H1 (cell line): ENCODE results near the gene SIT1. TPM values are rescaled to one million over a fixed set of nuclear protein-coding genes. Genes with fewer than 3 reads are reported as not detected.

Experiments used
- CTCF ChIA-PET: fragments of 300-600 bp; sonication (Branson Sonifier 250); formaldehyde crosslinking; loops from one replicate; lab custom pipeline; 2021; ENCODE audit not compliant: partially characterized antibody; lab: Charles Lee
- POLR2A ChIA-PET: fragments of 300-600 bp; sonication (Branson Sonifier 250); formaldehyde crosslinking; loops from one replicate; lab custom pipeline; 2021; ENCODE audit warnings: inconsistent platforms; ENCODE audit not compliant: partially characterized antibody; lab: Charles Lee
- DNase-seq, 2 experiments: peaks; one replicate each; pipeline versions ENCODE4 v3.0.0 to v3.0.0-alpha.2; 2010 to 2022; ENCODE audit warnings: low spot score in 2 of 2, low read depth in 1 of 2, mixed read lengths in 1 of 2
- FAIRE-seq: peaks from 2 replicates; lab custom pipeline; 2011; peaks lifted over from hg19 to GRCh38; lab: Jason Lieb, UNC
- H2AFZ ChIP-seq: 2 replicates; pipeline ENCODE4 v1.8.1; 2012; ENCODE audit warnings: low read length, inconsistent platforms
- H2AK5ac ChIP-seq: 2 replicates; pipeline ENCODE4 v1.6.1; 2013; ENCODE audit warnings: low read depth, low read length
- H2BK120ac ChIP-seq: replicated peaks from 2 replicates; pipeline ENCODE3; 2013; ENCODE audit warnings: low read depth, low read length, inconsistent platforms
- H2BK12ac ChIP-seq: 2 replicates; pipeline ENCODE4 v1.6.1; 2013; ENCODE audit warnings: low read depth, low read length
- H2BK15ac ChIP-seq: 2 replicates; pipeline ENCODE4 v1.6.1; 2013; ENCODE audit warnings: low read length
- H2BK20ac ChIP-seq: 2 replicates; pipeline ENCODE4 v1.6.1; 2013; ENCODE audit warnings: low read length
- H2BK5ac ChIP-seq: 2 replicates; pipeline ENCODE4 v1.6.1; 2013; ENCODE audit warnings: low read depth, low read length
- H3K14ac ChIP-seq: 2 replicates; pipeline ENCODE4 v1.6.1; 2013; ENCODE audit warnings: inconsistent platforms; ENCODE audit not compliant: insufficient read length
- H3K18ac ChIP-seq: 2 replicates; pipeline ENCODE4 v1.6.1; 2013; ENCODE audit warnings: low read length; ENCODE audit errors: extremely low read depth
- H3K23ac ChIP-seq: 2 replicates; pipeline ENCODE4 v1.6.1; 2013; ENCODE audit warnings: inconsistent platforms; ENCODE audit not compliant: insufficient read length
- H3K23me2 ChIP-seq: 2 replicates; pipeline ENCODE4 v1.6.1; 2013; ENCODE audit warnings: low read depth, low read length
- H3K27ac ChIP-seq: 2 replicates; pipeline ENCODE4 v1.6.1; 2011; ENCODE audit warnings: low read depth, low read length, inconsistent platforms
- H3K27me3 ChIP-seq, 4 experiments: replicated peaks in 1 of 4; 1 replicate in 1 of 4; 2 replicates in 3 of 4; pipeline versions ENCODE4 v1.6.1 to v1.8.1; 2011 to 2013; ENCODE audit warnings: low read length in 3 of 4, mild to moderate bottlenecking in 3 of 4, inconsistent platforms in 2 of 4, mixed read lengths in 2 of 4, moderate library complexity in 1 of 4; ENCODE audit not compliant: control insufficient read depth in 3 of 4, insufficient read depth in 3 of 4; ENCODE audit errors: extremely low read depth in 1 of 4
- H3K36me3 ChIP-seq, 4 experiments: 2 replicates each; pipeline versions ENCODE4 v1.6.1 to v1.8.1; 2011 to 2013; ENCODE audit warnings: mild to moderate bottlenecking in 4 of 4, low read length in 3 of 4, moderate library complexity in 2 of 4, control low read depth in 1 of 4, inconsistent platforms in 1 of 4; ENCODE audit not compliant: insufficient read depth in 4 of 4, control insufficient read depth in 2 of 4
- H3K4ac ChIP-seq: replicated peaks from 2 replicates; pipeline ENCODE3; 2013; ENCODE audit warnings: low read length, low read depth, mixed read lengths, inconsistent platforms; ENCODE audit not compliant: insufficient read length
- H3K4me1 ChIP-seq, 4 experiments: replicated peaks in 1 of 4; 1 replicate in 1 of 4; 2 replicates in 3 of 4; pipeline versions ENCODE4 v1.6.1 to v1.8.1; 2011 to 2013; ENCODE audit warnings: low read length in 3 of 4, inconsistent platforms in 2 of 4, mixed read lengths in 1 of 4; ENCODE audit not compliant: insufficient read depth in 4 of 4, control insufficient read depth in 3 of 4
- H3K4me2 ChIP-seq, 2 experiments: 2 replicates each; pipeline versions ENCODE4 v1.6.1 to v1.8.1; 2011 to 2013; ENCODE audit warnings: low read depth in 2 of 2, low read length in 2 of 2, control low read depth in 1 of 2, inconsistent platforms in 1 of 2, mild to moderate bottlenecking in 1 of 2; ENCODE audit not compliant: insufficient read depth in 1 of 2
- H3K4me3 ChIP-seq, 4 experiments: fragments of 200-600, 300-600 bp in 1 of 4; sonication (generic), shearing (Covaris generic), sonication (Bioruptor Twin) in 1 of 4; 2 replicates each; pipeline versions ENCODE4 v1.5.1 to v1.8.1; 2011 to 2016; ENCODE audit warnings: low read length in 4 of 4, low read depth in 3 of 4, control low read depth in 2 of 4, inconsistent platforms in 2 of 4, mild to moderate bottlenecking in 2 of 4, mixed read lengths in 1 of 4, moderate library complexity in 1 of 4; ENCODE audit not compliant: insufficient read depth in 2 of 4; ENCODE audit errors: extremely low read depth in 1 of 4
- H3K56ac ChIP-seq: replicated peaks from 2 replicates; pipeline ENCODE3; 2013; ENCODE audit warnings: low read depth, mild to moderate bottlenecking, mixed read lengths, low read length, inconsistent platforms; ENCODE audit not compliant: insufficient read length
- H3K79me1 ChIP-seq: 2 replicates; pipeline ENCODE4 v1.6.1; 2013; ENCODE audit warnings: low read depth, low read length, control low read depth
- H3K79me2 ChIP-seq, 2 experiments: 2 replicates each; pipeline versions ENCODE4 v1.6.1 to v1.8.1; 2012 to 2013; ENCODE audit warnings: low read length in 2 of 2, mild to moderate bottlenecking in 2 of 2, inconsistent platforms in 1 of 2; ENCODE audit not compliant: insufficient read depth in 2 of 2, control insufficient read depth in 1 of 2
- H3K9ac ChIP-seq, 4 experiments: replicated peaks in 1 of 4; 1 replicate in 1 of 4; 2 replicates in 3 of 4; pipeline versions ENCODE4 v1.6.1 to v1.8.1; 2011 to 2013; ENCODE audit warnings: low read depth in 3 of 4, low read length in 3 of 4, control low read depth in 2 of 4, mild to moderate bottlenecking in 2 of 4, moderate library complexity in 2 of 4, inconsistent platforms in 1 of 4; ENCODE audit errors: extremely low read depth in 1 of 4
- H3K9me3 ChIP-seq, 2 experiments: 2 replicates each; pipeline versions ENCODE4 v1.6.1 to v1.8.1; 2012 to 2013; ENCODE audit warnings: mild to moderate bottlenecking in 2 of 2, moderate library complexity in 2 of 2, control low read depth in 1 of 2, inconsistent platforms in 1 of 2, low read depth in 1 of 2, low read length in 1 of 2, mixed read lengths in 1 of 2; ENCODE audit not compliant: insufficient read depth in 2 of 2
- H4K20me1 ChIP-seq, 2 experiments: replicated peaks in 1 of 2; 2 replicates each; pipeline versions ENCODE3 to v1.8.1; 2011 to 2013; ENCODE audit warnings: inconsistent platforms in 2 of 2, low read length in 2 of 2, mild to moderate bottlenecking in 1 of 2; ENCODE audit not compliant: insufficient read depth in 2 of 2, control insufficient read depth in 1 of 2
- H4K5ac ChIP-seq: 2 replicates; pipeline ENCODE4 v1.6.1; 2013; ENCODE audit warnings: low read length, low read depth, mixed read lengths, inconsistent platforms; ENCODE audit not compliant: insufficient read length
- H4K8ac ChIP-seq: 2 replicates; pipeline ENCODE4 v1.8.0; 2013; ENCODE audit warnings: mild to moderate bottlenecking, moderate library complexity, low read length, inconsistent platforms; ENCODE audit not compliant: insufficient read depth; ENCODE audit errors: extremely low read depth
- H4K91ac ChIP-seq: replicated peaks from 2 replicates; pipeline ENCODE3; 2013; ENCODE audit warnings: low read length, mixed read lengths, inconsistent platforms; ENCODE audit not compliant: insufficient read length
- EZH2 ChIP-seq: fragments of 200-600 bp; sonication (generic); IDR thresholded peaks from 2 replicates; pipeline ENCODE4 v1.7.1; 2012; ENCODE audit warnings: low read depth, mild to moderate bottlenecking, moderate library complexity, low read length, inconsistent platforms; ENCODE audit not compliant: severe bottlenecking
- JUN ChIP-seq: IDR thresholded peaks from 2 replicates; pipeline ENCODE4 v1.6.1; 2011; ENCODE audit warnings: low read depth, mild to moderate bottlenecking, improper control_type of control experiment, low read length
- TAF7 ChIP-seq: optimal IDR thresholded peaks from 2 replicates; pipeline ENCODE3; 2011; ENCODE audit warnings: low read depth, mild to moderate bottlenecking, inconsistent platforms, low read length, moderate library complexity, borderline replicate concordance
- WGBS, 2 experiments: shearing (Covaris generic) in 1 of 2; methylation state at CpG; one replicate each; pipeline versions ENCODE4 v1.1.6 to v1.1.7; 2013 to 2015; ENCODE audit warnings: low lambda C conversion rate in 2 of 2, mixed read lengths in 2 of 2, inconsistent platforms in 1 of 2, low coverage in 1 of 2, missing lambda C conversion rate in 1 of 2; ENCODE audit not compliant: insufficient replicate concordance in 2 of 2, insufficient coverage in 1 of 2, insufficient read length in 1 of 2; ENCODE audit errors: extremely low coverage in 1 of 2, missing lambda C conversion rate in 1 of 2; 5-methylcytosine and 5-hydroxymethylcytosine counted together
- polyA plus RNA-seq, 7 experiments: library from polyadenylated mRNA; depleted of rRNA in 3 of 7; stranded (reverse) in 5 of 7; unstranded in 2 of 7; fragments of >200 nt in 5 of 7; fragments of 200-250 nt in 2 of 7; gene quantifications; 1 replicate in 5 of 7; 2 replicates in 1 of 7; 4 replicates in 1 of 7; pipeline versions ENCODE4 v1.2.1 to v1.2.3, GENCODE V29; 2011 to 2013; ENCODE audit warnings: missing spikeins in 2 of 7, mixed read lengths in 2 of 7
- total RNA-seq: library from RNA; stranded (reverse); fragmentation: NEBNext Ultra II Directional; extraction: Animal tissue kit (Norgen Biotek cat#: 25700); gene quantifications from 2 replicates; pipeline ENCODE4 v1.2.1, GENCODE V29; 2021

The SIT1 gene
- total and polyA plus RNA-seq, 2 of the 8 experiments (the other 6 are each of a cell fraction or from before 2014, with no cell fraction given), result 8.2 to 12.8 TPM

- Histone ChIP-seq H4K91ac (no peak overlapping the region), H2AFZ (no peak overlapping the region), H3K9ac (no peak overlapping the region), H2BK5ac (no peak overlapping the region), H2BK20ac (no peak overlapping the region), H3K27ac (no peak overlapping the region), H4K5ac (no peak overlapping the region), H2AK5ac (no peak overlapping the region), H3K4me3 (no peak overlapping the region), H3K79me2 (no peaks in the 10 kb centered on the region; a peak in 1 of 4 replicates), H3K23me2 (peaks cover 13% of the 10 kb centered on the region), H3K14ac (no peak overlapping the region), H3K36me3 (peaks cover 6 to 32% (median 13%) of the 10 kb centered on the region in 4 experiments), H3K9me3 (no peaks in the 10 kb centered on the region), H3K4ac (no peak overlapping the region), H3K23ac (no peak overlapping the region), H4K20me1 (peaks cover 2 to 6% of the 10 kb centered on the region in 2 experiments), H2BK120ac (no peak overlapping the region), H2BK15ac (no peak overlapping the region), H3K4me2 (no peak overlapping the region), H3K56ac (no peak overlapping the region), H3K79me1 (peaks cover 2% of the 10 kb centered on the region; the same call in 1 of the 2 replicates), H3K4me1 (peaks cover 0 to 5% (median 2%) of the 10 kb centered on the region in 4 experiments), H3K18ac (no peak overlapping the region), H4K8ac (no peak overlapping the region), H3K27me3 (no peaks in the 10 kb centered on the region), H2BK12ac (no peak overlapping the region)
- ChIA-PET POLR2A (interaction anchor here (0.6 to 7.9 kb wide), 10 partner anchors 10 to 173 kb away, joined by 3 to 84 read pairs (median 5); partner anchors contain the start of genes CA9 and TPM2), CTCF (interaction anchor here (0.6 to 15.9 kb wide), 25 partner anchors 8 to 872 kb away, joined by 3 to 347 read pairs (median 6); partner anchors contain the start of genes CA9, CREB3, GBA2 and HINT2)
- TF ChIP-seq EZH2 (no peak), JUN (no peak), TAF7 (no peak)
- DNase-seq (no peak), FAIRE-seq (no peak)
- 87% methylated on average over 3 of the region's 3 CpGs; no CpG with 5 or more reads in 1 of the 2 experiments for WGBS, 2 experiments
Observed at GRCh38 chr9:35661756-35662350, 11.1 kb upstream of the SIT1 start.
